ENCODE results near the gene TPRN. TPM values are rescaled to one million over a fixed set of nuclear protein-coding genes. Genes with fewer than 3 reads are reported as not detected.

Gene TPRN
- total and polyA plus RNA-seq, 2 of the 4 experiments (the other 2 are of a cell fraction): 1.8 to 5.3 TPM

- Histone ChIP-seq H3K9me3 (ENCODE audit: control insufficient read depth, insufficient read depth, low read length) (no peaks in the 10 kb centered on the region), H3K4me2 (ENCODE audit: low read depth, low read length) (peak overlapping the region; percentile 91), H3K4ac (ENCODE audit: low read depth, low read length) (peak overlapping the region; percentile 89), H3K9ac (ENCODE audit: low read depth, low read length) (peak overlapping the region; percentile 85), H3K56ac (ENCODE audit: extremely low read depth, insufficient read depth, low read length) (peak overlapping the region; percentile 19; the same call in 1 of the 2 replicates), H3K14ac (replicated peaks; ENCODE audit: low read depth, low read length) (peak overlapping the region; percentile 66), H3K27ac (ENCODE audit: insufficient read depth, low read length) (peak overlapping the region; percentile 57; the same call in 1 of the 2 replicates), H2BK5ac (ENCODE audit: low read depth, low read length, poor library complexity, severe bottlenecking) (no peak overlapping the region), H3K4me1 (ENCODE audit: control insufficient read depth, insufficient read depth, low read length) (peaks cover 10% of the 10 kb centered on the region), H2BK15ac (ENCODE audit: low read depth, low read length) (no peak overlapping the region), H2BK120ac (ENCODE audit: low read depth, low read length) (no peak overlapping the region), H4K91ac (ENCODE audit: insufficient read depth, low read depth, low read length) (peak overlapping the region; percentile 75; the same call in 1 of the 2 replicates), H4K20me1 (ENCODE audit: insufficient read depth, low read length) (peaks cover 9% of the 10 kb centered on the region), H3K79me1 (ENCODE audit: low read depth in 1 of 2, low read length in 2 of 2) (peaks cover 45 to 64% of the 10 kb centered on the region in 2 experiments), H3K23ac (ENCODE audit: low read depth, low read length) (peak overlapping the region; percentile 98), H3K18ac (ENCODE audit: low read depth, low read length) (no peak overlapping the region), H2BK20ac (ENCODE audit: low read depth, low read length) (no peak overlapping the region), H3K36me3 (ENCODE audit: control insufficient read depth, insufficient read depth, low read length) (peaks cover 8% of the 10 kb centered on the region), H4K5ac (ENCODE audit: low read depth, low read length) (no peak overlapping the region), H4K8ac (ENCODE audit: low read depth in 2 of 2, low read length in 2 of 2) (peak overlapping the region; percentile 92 to 98), H2AK9ac (replicated peaks; ENCODE audit: low read depth, low read length, poor library complexity) (peak overlapping the region; percentile 97), H3K27me3 (ENCODE audit: control insufficient read depth, insufficient read depth, low read length) (no peaks in the 10 kb centered on the region), H2AFZ (replicated peaks; ENCODE audit: low read length, poor library complexity) (peak overlapping the region; percentile 97), H2AK5ac (ENCODE audit: low read depth, low read length) (peak overlapping the region; percentile 90), H3K9me1 (ENCODE audit: insufficient read depth, low read length) (0 out of 2 replicates have a peak, but pooled peaks cover 2% of the 10 kb centered on the region), H3K4me3 (ENCODE audit: insufficient read depth, low read depth, low read length) (peak overlapping the region; percentile 93)
- ChIA-PET POLR2A (ENCODE audit: unreplicated experiment) (interaction anchor here (0.6 kb wide), 1 partner anchor 75 kb away, joined by 4 read pairs; no protein-coding TSS in a partner anchor), CTCF (no interaction called here)
- intact Hi-C loops (cut with micrococcal nuclease): no loop called here
- no peak for TF ChIP-seq CEBPB (IDR thresholded peaks at IDR 0.05; ENCODE audit: low read depth, low read length)
- TF ChIP-seq FOS (IDR thresholded peaks at IDR 0.05; ENCODE audit: low read depth, low read length): no peak
- no peak for TF ChIP-seq RCOR1 (IDR thresholded peaks at IDR 0.05; ENCODE audit: insufficient replicate concordance, low read length)
- TF ChIP-seq BHLHE40 (IDR thresholded peaks at IDR 0.05; ENCODE audit: low read depth, low read length): no peak
- TF ChIP-seq, protein P1, sequence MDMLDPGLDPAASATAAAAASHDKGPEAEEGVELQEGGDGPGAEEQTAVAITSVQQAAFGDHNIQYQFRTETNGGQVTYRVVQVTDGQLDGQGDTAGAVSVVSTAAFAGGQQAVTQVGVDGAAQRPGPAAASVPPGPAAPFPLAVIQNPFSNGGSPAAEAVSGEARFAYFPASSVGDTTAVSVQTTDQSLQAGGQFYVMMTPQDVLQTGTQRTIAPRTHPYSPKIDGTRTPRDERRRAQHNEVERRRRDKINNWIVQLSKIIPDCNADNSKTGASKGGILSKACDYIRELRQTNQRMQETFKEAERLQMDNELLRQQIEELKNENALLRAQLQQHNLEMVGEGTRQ (IDR thresholded peaks at IDR 0.05; ENCODE audit: low read depth, low read length): no peak
- TF ChIP-seq RFX5 (IDR thresholded peaks at IDR 0.05; ENCODE audit: low read depth, low read length): no peak
- TF ChIP-seq NFE2L2 (IDR thresholded peaks at IDR 0.05; ENCODE audit: low read depth, low read length): no peak
- TF ChIP-seq ELK1 (IDR thresholded peaks at IDR 0.05; ENCODE audit: borderline replicate concordance, low read depth, low read length): no peak
- ATAC-seq (ENCODE audit: low read depth) (no peak), DNase-seq (no peak)
- in situ Hi-C loops (cut with MboI; ENCODE audit: low sequenced_read_pairs): no loop called here
- 33% methylated on average over 9 of the region's 21 CpGs; no CpG with 5 or more reads in 1 of the 2 experiments for WGBS, 2 experiments (ENCODE audit: extremely low coverage in 2 of 2, insufficient read length in 1 of 2)
- BruUV-seq (replicated peaks): no TSS peak
- dilution Hi-C loops (cut with HindIII; ENCODE audit: low sequenced_read_pairs, unreplicated experiment): no loop called here
Observed at GRCh38 chr9:137204731-137205125, 4.2 kb upstream of the TPRN start.
